GM23338 (cell line): ENCODE measurements around the gene CACNA2D3. TPM values are rescaled to one million over a fixed set of nuclear protein-coding genes. Genes with fewer than 3 reads are reported as not detected.
A peak's percentile ranks its signal among the peaks of the same experiment; 100 is the strongest.

Source experiments
- ATAC-seq: fragments of 200-7000 bp; cut with Tn5 transposase; 3 replicates; pipeline ENCODE4 v1.9.1; 2020
- DNase-seq: peaks from one replicate; pipeline ENCODE4 v3.0.0-alpha.2; 2015; ENCODE audit warnings: low spot score
- H2AFZ ChIP-seq: fragments of 200-600 bp; sonication (generic); 2 replicates; pipeline ENCODE4 v1.8.0; 2016; ENCODE audit warnings: antibody characterized with exemption, mild to moderate bottlenecking, moderate library complexity
- H3F3A ChIP-seq: fragments of 200-600 bp; sonication (generic); replicated peaks from 2 replicates; pipeline ENCODE4 v1.8.0; 2017; ENCODE audit warnings: antibody characterized with exemption, mixed run types, low read depth
- H3K27ac ChIP-seq: fragments of 200-600 bp; sonication (generic); 2 replicates; pipeline ENCODE4 v1.6.1; 2016; ENCODE audit warnings: low read depth
- H3K27me3 ChIP-seq: fragments of 200-600 bp; sonication (generic); 2 replicates; pipeline ENCODE4 v1.8.0; 2016; ENCODE audit warnings: mild to moderate bottlenecking, mixed run types, moderate library complexity; ENCODE audit not compliant: insufficient read depth
- H3K36me3 ChIP-seq: fragments of 200-600 bp; sonication (generic); 2 replicates; pipeline ENCODE4 v1.8.0; 2016; ENCODE audit warnings: mild to moderate bottlenecking; ENCODE audit not compliant: insufficient read depth
- H3K4me1 ChIP-seq: fragments of 200-600 bp; sonication (generic); 2 replicates; pipeline ENCODE4 v1.8.0; 2016; ENCODE audit warnings: mild to moderate bottlenecking, moderate library complexity; ENCODE audit not compliant: insufficient read depth
- H3K4me2 ChIP-seq: fragments of 200-600 bp; sonication (generic); 2 replicates; pipeline ENCODE4 v1.7.1; 2017; ENCODE audit warnings: mixed run types
- H3K4me3 ChIP-seq: fragments of 200-600 bp; sonication (generic); 2 replicates; pipeline ENCODE4 v1.6.1; 2016; ENCODE audit warnings: mixed run types
- H3K79me2 ChIP-seq: fragments of 200-600 bp; sonication (generic); replicated peaks from 2 replicates; pipeline ENCODE4 v1.8.0; 2017; ENCODE audit warnings: mild to moderate bottlenecking; ENCODE audit not compliant: insufficient read depth
- H3K9me2 ChIP-seq: fragments of 200-600 bp; sonication (generic); 2 replicates; pipeline ENCODE4 v1.8.0; 2017; ENCODE audit not compliant: insufficient read depth
- H4K20me1 ChIP-seq: fragments of 200-600 bp; sonication (generic); replicated peaks from 2 replicates; pipeline ENCODE4 v1.8.0; 2017; ENCODE audit warnings: mild to moderate bottlenecking; ENCODE audit not compliant: insufficient read depth
- H3K27ac Mint-ChIP-seq: 2 replicates; pipeline ENCODE4 v1.8.0; 2020; ENCODE audit warnings: inconsistent platforms, mild to moderate bottlenecking, moderate library complexity, mixed read lengths
- H3K27me3 Mint-ChIP-seq: 3 replicates; pipeline ENCODE4 v1.8.0; 2022; ENCODE audit warnings: low read depth, mild to moderate bottlenecking, moderate library complexity, mixed read lengths, inconsistent platforms; ENCODE audit not compliant: insufficient read depth, poor library complexity
- H3K36me3 Mint-ChIP-seq: 3 replicates; pipeline ENCODE4 v1.8.0; 2021; ENCODE audit warnings: low read depth, mild to moderate bottlenecking, inconsistent platforms, moderate library complexity, mixed read lengths
- H3K4me1 Mint-ChIP-seq: 3 replicates; pipeline ENCODE4 v1.8.0; 2020; ENCODE audit warnings: mild to moderate bottlenecking, inconsistent platforms, mixed read lengths
- H3K4me3 Mint-ChIP-seq: 3 replicates; pipeline ENCODE4 v1.8.0; 2021; ENCODE audit warnings: moderate library complexity, mild to moderate bottlenecking, inconsistent platforms, mixed read lengths
- H3K9me3 Mint-ChIP-seq: 3 replicates; pipeline ENCODE4 v1.8.0; 2020; ENCODE audit warnings: moderate library complexity, mild to moderate bottlenecking, inconsistent platforms, mixed read lengths
- CREB1 ChIP-seq: fragments of 250-450 bp; sonication (Bioruptor Pico); IDR thresholded peaks from 2 replicates; pipeline ENCODE4 v1.5.0; 2020; ENCODE audit warnings: low read depth, mild to moderate bottlenecking, moderate library complexity
- EZH2 ChIP-seq: fragments of 200-600 bp; sonication (generic); IDR thresholded peaks from one replicate; pipeline ENCODE4 v1.8.0; 2017; ENCODE audit warnings: antibody characterized with exemption, mild to moderate bottlenecking, low read depth; ENCODE audit not compliant: unreplicated experiment
- EZH2phosphoT487 ChIP-seq: fragments of 200-600 bp; sonication (generic); IDR thresholded peaks from one replicate; pipeline ENCODE4 v1.8.1; 2018; ENCODE audit warnings: antibody characterized with exemption; ENCODE audit not compliant: unreplicated experiment
- JUNB ChIP-seq: IDR thresholded peaks from one replicate; pipeline ENCODE4 v1.6.1; 2016; ENCODE audit warnings: antibody characterized with exemption; ENCODE audit not compliant: unreplicated experiment
- NANOG ChIP-seq: IDR thresholded peaks from 2 replicates; pipeline ENCODE4 v1.6.1; 2016; ENCODE audit warnings: antibody characterized with exemption, borderline replicate concordance
- POLR2AphosphoS5 ChIP-seq: IDR thresholded peaks from 2 replicates; pipeline ENCODE4 v1.6.1; 2016; ENCODE audit warnings: antibody characterized with exemption, low read depth
- STAT1 ChIP-seq: IDR thresholded peaks from one replicate; pipeline ENCODE4 v1.6.1; 2016; ENCODE audit warnings: antibody characterized with exemption; ENCODE audit not compliant: unreplicated experiment
- ZNF114 ChIP-seq: fragments of 250-450 bp; sonication (Bioruptor Pico); IDR thresholded peaks from 2 replicates; pipeline ENCODE4 v1.5.0; 2020; ENCODE audit warnings: mild to moderate bottlenecking, moderate library complexity
- ZNF331 ChIP-seq: fragments of 250-450 bp; sonication (Bioruptor Pico); IDR thresholded peaks from 2 replicates; pipeline ENCODE4 v1.5.0; 2020; ENCODE audit warnings: low read depth, mild to moderate bottlenecking, moderate library complexity
- polyA plus RNA-seq: library from polyadenylated mRNA; unstranded; fragments of >200 nt; fragmentation: Nextera tagmentation; extraction: Ambion mirVana; gene quantifications from 2 replicates; pipeline ENCODE4 v1.2.1, GENCODE V29; 2016
- total RNA-seq: library from RNA; depleted of rRNA; stranded (reverse); fragments of >200 nt; shearing (Covaris generic); gene quantifications from 2 replicates; pipeline ENCODE4 v1.2.3, GENCODE V29; 2014
- TF ChIP-seq, protein P1 (sequence below), 2 experiments: fragments of 200-600 bp in 1 of 2; sonication (generic) in 1 of 2; conservative IDR thresholded peaks; 2 replicates each; pipeline versions ENCODE4 v1.5.1 to v1.6.1; 2016 to 2017; ENCODE audit warnings: antibody characterized with exemption in 2 of 2, low read depth in 2 of 2, mild to moderate bottlenecking in 2 of 2, moderate library complexity in 1 of 2
- TF ChIP-seq, protein P2 (sequence below): fragments of 250-450 bp; sonication (Bioruptor Pico); IDR thresholded peaks from 2 replicates; pipeline ENCODE4 v1.5.0; 2020; ENCODE audit warnings: mild to moderate bottlenecking, moderate library complexity
- TF ChIP-seq, protein P3 (sequence below): IDR thresholded peaks from 2 replicates; pipeline ENCODE4 v1.6.1; 2016; ENCODE audit warnings: antibody characterized with exemption
- TF ChIP-seq, protein P4 (sequence below): IDR thresholded peaks from one replicate; pipeline ENCODE4 v1.6.1; 2018; ENCODE audit warnings: antibody characterized with exemption; ENCODE audit not compliant: unreplicated experiment

The CACNA2D3 gene
- total and polyA plus RNA-seq, 2 experiments from 2014 or later: 2.2 to 2.3 TPM

DNA sequence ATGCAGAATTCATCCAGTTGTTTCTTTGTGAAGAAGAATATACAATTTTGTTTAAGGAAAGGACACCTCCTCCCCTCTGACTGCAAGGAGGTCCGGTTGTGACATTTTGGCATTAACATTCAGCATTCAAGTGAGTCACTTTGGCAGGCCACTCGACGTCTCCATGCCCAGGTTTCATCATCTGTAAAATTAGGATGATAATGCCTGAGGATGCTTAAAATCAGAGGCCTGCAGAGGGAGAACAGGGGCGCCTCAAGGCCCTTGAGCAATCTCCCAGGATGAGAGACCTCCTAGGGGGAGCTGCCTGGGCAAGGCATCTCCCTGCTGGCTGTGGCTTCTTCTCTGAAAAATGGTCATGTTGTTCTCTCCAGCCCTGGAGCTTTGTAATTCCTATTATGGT lies 236.0 kb downstream of the CACNA2D3 start:
- H3K36me3 ChIP-seq: no peaks in the 10 kb centered on the region
- no peaks in the 10 kb centered on the region for H3F3A ChIP-seq
- 0 out of 2 replicates have a peak, but pooled peaks cover 6% of the 10 kb centered on the region for H3K9me2 ChIP-seq
- no peak overlapping the region for H3K4me3 ChIP-seq
- Mint-ChIP-seq H3K27ac (no peak overlapping the region), H3K36me3 (no peaks in the 10 kb centered on the region), H3K9me3 (no peaks in the 10 kb centered on the region), H3K4me3 (no peak overlapping the region), H3K27me3 (no peaks in the 10 kb centered on the region), H3K4me1 (peaks cover 11% of the 10 kb centered on the region)
- H3K4me1 ChIP-seq: peaks cover 9% of the 10 kb centered on the region
- no peaks in the 10 kb centered on the region for H3K27me3 ChIP-seq
- no peak overlapping the region for H3K27ac ChIP-seq
- H3K4me2 ChIP-seq: peak overlapping the region; percentile 57; the same call in 1 of the 2 replicates
- TF ChIP-seq ZNF114 (no peak), EZH2 (no peak), CREB1 (CRISPR knock-in tag) (no peak), STAT1 (no peak), EZH2phosphoT487 (no peak), JUNB (no peak), ZNF331 (CRISPR knock-in tag) (no peak), POLR2AphosphoS5 (no peak), NANOG (no peak)
- TF ChIP-seq, protein P1, sequence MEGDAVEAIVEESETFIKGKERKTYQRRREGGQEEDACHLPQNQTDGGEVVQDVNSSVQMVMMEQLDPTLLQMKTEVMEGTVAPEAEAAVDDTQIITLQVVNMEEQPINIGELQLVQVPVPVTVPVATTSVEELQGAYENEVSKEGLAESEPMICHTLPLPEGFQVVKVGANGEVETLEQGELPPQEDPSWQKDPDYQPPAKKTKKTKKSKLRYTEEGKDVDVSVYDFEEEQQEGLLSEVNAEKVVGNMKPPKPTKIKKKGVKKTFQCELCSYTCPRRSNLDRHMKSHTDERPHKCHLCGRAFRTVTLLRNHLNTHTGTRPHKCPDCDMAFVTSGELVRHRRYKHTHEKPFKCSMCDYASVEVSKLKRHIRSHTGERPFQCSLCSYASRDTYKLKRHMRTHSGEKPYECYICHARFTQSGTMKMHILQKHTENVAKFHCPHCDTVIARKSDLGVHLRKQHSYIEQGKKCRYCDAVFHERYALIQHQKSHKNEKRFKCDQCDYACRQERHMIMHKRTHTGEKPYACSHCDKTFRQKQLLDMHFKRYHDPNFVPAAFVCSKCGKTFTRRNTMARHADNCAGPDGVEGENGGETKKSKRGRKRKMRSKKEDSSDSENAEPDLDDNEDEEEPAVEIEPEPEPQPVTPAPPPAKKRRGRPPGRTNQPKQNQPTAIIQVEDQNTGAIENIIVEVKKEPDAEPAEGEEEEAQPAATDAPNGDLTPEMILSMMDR (conservative IDR thresholded peaks at IDR 0.05; ENCODE audit: low read depth in 2 of 2): no peak
- TF ChIP-seq, protein P2, sequence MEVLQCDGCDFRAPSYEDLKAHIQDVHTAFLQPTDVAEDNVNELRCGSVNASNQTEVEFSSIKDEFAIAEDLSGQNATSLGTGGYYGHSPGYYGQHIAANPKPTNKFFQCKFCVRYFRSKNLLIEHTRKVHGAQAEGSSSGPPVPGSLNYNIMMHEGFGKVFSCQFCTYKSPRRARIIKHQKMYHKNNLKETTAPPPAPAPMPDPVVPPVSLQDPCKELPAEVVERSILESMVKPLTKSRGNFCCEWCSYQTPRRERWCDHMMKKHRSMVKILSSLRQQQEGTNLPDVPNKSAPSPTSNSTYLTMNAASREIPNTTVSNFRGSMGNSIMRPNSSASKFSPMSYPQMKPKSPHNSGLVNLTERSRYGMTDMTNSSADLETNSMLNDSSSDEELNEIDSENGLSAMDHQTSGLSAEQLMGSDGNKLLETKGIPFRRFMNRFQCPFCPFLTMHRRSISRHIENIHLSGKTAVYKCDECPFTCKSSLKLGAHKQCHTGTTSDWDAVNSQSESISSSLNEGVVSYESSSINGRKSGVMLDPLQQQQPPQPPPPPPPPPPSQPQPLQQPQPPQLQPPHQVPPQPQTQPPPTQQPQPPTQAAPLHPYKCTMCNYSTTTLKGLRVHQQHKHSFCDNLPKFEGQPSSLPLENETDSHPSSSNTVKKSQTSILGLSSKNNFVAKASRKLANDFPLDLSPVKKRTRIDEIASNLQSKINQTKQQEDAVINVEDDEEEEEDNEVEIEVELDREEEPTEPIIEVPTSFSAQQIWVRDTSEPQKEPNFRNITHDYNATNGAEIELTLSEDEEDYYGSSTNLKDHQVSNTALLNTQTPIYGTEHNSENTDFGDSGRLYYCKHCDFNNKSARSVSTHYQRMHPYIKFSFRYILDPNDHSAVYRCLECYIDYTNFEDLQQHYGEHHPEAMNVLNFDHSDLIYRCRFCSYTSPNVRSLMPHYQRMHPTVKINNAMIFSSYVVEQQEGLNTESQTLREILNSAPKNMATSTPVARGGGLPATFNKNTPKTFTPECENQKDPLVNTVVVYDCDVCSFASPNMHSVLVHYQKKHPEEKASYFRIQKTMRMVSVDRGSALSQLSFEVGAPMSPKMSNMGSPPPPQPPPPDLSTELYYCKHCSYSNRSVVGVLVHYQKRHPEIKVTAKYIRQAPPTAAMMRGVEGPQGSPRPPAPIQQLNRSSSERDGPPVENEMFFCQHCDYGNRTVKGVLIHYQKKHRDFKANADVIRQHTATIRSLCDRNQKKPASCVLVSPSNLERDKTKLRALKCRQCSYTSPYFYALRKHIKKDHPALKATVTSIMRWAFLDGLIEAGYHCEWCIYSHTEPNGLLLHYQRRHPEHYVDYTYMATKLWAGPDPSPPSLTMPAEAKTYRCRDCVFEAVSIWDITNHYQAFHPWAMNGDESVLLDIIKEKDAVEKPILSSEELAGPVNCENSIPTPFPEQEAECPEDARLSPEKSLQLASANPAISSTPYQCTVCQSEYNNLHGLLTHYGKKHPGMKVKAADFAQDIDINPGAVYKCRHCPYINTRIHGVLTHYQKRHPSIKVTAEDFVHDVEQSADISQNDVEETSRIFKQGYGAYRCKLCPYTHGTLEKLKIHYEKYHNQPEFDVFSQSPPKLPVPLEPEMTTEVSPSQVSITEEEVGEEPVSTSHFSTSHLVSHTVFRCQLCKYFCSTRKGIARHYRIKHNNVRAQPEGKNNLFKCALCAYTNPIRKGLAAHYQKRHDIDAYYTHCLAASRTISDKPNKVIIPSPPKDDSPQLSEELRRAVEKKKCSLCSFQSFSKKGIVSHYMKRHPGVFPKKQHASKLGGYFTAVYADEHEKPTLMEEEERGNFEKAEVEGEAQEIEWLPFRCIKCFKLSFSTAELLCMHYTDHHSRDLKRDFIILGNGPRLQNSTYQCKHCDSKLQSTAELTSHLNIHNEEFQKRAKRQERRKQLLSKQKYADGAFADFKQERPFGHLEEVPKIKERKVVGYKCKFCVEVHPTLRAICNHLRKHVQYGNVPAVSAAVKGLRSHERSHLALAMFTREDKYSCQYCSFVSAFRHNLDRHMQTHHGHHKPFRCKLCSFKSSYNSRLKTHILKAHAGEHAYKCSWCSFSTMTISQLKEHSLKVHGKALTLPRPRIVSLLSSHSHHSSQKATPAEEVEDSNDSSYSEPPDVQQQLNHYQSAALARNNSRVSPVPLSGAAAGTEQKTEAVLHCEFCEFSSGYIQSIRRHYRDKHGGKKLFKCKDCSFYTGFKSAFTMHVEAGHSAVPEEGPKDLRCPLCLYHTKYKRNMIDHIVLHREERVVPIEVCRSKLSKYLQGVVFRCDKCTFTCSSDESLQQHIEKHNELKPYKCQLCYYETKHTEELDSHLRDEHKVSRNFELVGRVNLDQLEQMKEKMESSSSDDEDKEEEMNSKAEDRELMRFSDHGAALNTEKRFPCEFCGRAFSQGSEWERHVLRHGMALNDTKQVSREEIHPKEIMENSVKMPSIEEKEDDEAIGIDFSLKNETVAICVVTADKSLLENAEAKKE (CRISPR knock-in tag): no peak
- TF ChIP-seq, protein P3, sequence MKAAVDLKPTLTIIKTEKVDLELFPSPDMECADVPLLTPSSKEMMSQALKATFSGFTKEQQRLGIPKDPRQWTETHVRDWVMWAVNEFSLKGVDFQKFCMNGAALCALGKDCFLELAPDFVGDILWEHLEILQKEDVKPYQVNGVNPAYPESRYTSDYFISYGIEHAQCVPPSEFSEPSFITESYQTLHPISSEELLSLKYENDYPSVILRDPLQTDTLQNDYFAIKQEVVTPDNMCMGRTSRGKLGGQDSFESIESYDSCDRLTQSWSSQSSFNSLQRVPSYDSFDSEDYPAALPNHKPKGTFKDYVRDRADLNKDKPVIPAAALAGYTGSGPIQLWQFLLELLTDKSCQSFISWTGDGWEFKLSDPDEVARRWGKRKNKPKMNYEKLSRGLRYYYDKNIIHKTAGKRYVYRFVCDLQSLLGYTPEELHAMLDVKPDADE: no peak
- TF ChIP-seq, protein P4, sequence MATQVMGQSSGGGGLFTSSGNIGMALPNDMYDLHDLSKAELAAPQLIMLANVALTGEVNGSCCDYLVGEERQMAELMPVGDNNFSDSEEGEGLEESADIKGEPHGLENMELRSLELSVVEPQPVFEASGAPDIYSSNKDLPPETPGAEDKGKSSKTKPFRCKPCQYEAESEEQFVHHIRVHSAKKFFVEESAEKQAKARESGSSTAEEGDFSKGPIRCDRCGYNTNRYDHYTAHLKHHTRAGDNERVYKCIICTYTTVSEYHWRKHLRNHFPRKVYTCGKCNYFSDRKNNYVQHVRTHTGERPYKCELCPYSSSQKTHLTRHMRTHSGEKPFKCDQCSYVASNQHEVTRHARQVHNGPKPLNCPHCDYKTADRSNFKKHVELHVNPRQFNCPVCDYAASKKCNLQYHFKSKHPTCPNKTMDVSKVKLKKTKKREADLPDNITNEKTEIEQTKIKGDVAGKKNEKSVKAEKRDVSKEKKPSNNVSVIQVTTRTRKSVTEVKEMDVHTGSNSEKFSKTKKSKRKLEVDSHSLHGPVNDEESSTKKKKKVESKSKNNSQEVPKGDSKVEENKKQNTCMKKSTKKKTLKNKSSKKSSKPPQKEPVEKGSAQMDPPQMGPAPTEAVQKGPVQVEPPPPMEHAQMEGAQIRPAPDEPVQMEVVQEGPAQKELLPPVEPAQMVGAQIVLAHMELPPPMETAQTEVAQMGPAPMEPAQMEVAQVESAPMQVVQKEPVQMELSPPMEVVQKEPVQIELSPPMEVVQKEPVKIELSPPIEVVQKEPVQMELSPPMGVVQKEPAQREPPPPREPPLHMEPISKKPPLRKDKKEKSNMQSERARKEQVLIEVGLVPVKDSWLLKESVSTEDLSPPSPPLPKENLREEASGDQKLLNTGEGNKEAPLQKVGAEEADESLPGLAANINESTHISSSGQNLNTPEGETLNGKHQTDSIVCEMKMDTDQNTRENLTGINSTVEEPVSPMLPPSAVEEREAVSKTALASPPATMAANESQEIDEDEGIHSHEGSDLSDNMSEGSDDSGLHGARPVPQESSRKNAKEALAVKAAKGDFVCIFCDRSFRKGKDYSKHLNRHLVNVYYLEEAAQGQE: no peak
- DNase-seq (no peak), ATAC-seq (peak; percentile 56)
- 0 out of 2 replicates have a peak overlapping the region, but pooled peaks have one; percentile 29 for H2AFZ ChIP-seq
- no peaks in the 10 kb centered on the region for H4K20me1 ChIP-seq
- H3K79me2 ChIP-seq: no peaks in the 10 kb centered on the region
